Activated CD4-positive, alpha-beta T cell treated with anti-CD3 and anti-CD28 coated beads for 48 hours (primary cell): Measurements from ENCODE around the gene NR1H4.
"Not testable (repeated sequence)": the region's sequence is repeated elsewhere in the genome, so short reads cannot be mapped to it uniquely, and the experiment has no call there.

ENCODE experiments used
- DNase-seq: peaks from one replicate; pipeline ENCODE4 v3.0.0-alpha.2; 2020

Gene NR1H4

DNA sequence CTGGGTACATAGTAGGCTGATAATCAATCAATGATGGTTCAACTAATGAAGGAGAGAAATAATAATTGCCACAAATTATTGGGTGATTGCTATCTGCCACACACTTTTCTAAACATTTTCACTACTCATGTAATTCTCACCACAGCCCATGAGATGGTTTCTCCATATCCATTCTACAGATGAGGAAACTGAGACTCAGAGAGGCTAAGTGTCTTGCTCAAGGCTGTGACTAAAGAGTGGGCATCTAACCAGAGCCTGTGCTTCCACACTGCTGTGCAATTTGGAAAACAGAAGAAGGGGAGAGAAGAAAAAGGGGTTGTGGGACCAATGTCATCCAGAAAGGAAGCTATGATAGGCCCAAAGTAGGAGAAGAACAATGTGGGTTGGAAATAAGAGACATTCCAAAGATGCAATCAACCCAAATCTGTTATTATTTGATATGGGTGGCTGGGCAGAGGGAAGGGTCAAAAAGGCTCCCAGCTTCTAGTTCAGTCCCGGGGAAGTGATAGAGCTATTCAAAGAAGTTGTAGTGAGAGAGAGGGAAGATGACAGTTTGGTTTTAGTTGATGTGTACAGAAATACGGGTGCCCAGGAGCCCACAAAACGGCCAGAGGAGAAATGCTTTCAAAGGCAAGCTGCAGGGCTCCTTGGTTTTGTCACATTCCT lies 483 bp upstream of the NR1H4 start:
- DNase-seq = no peak

DNA sequence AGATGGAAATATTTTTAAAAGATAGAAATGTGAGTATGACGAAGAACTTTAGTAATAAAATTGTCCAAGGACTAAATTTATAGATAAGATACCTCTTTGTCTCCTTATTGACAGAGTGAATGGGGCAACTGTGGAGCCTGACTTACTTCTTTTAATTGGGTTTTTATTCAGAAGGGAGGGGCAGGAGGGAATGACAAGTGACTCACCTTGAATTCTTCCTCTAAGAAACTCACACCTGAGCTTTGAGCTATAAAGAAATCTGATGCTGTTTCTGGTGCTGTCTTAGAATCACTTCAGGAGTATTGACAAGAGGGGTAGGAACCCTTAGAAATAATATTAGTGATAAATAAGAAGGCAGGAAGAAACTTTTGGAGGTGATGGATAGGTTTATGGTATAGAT lies 951 bp downstream of the NR1H4 start:
- DNase-seq = no peak

DNA sequence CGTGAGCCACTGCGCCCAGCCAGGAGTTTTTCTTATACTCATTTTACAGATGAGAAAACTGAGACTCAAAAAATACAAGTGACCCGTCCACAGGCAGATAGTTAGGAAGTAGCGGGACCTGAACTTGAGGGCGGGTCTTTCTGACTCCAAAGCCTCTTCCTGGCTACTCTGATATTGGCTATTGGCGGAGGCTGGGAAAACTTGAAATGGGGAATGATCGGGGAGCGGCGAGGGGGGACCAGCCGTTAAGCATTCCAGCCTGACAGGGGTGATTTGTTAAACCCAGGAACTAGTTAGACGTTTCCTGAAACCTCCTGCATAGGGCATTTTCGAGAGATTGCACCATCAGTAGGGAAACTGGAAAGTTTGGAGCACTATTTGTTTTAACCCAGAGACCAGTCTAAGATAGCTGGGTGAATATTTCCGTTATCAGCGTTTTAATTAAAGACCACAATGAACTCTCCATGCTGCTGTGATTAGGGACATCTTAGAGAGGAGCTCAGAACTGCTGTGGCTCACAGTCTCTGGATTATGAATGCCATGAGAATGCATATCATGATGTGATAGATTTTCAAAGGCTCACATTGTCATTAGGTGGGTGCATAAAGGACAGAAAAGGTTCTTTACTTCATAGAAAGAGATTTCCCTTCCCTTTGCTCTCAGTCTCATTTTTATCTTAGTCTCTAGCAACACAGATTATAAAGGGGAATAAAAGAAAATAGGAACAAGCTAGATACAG lies 2.5 kb downstream of the NR1H4 start:
- no peak for DNase-seq

DNA sequence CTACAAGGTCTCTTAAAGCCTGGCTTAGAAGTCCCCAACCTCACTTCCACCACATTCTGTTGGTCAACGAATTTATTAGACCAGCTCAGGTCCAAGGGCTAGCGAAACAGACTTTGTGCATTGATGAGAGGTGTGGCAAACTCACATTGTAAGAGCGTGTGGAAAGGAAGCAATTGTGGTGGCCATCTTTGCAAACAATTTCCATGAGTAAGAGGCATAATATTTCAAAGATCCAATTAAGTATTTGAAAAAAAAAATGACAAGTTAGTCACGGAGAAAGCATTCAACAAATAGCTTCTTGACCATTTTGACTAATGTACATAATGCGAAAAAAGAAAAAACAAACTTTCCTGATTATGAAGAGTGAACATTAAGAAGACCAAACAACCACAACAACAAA lies 7.4 kb downstream of the NR1H4 start:
- DNase-seq = no peak

DNA sequence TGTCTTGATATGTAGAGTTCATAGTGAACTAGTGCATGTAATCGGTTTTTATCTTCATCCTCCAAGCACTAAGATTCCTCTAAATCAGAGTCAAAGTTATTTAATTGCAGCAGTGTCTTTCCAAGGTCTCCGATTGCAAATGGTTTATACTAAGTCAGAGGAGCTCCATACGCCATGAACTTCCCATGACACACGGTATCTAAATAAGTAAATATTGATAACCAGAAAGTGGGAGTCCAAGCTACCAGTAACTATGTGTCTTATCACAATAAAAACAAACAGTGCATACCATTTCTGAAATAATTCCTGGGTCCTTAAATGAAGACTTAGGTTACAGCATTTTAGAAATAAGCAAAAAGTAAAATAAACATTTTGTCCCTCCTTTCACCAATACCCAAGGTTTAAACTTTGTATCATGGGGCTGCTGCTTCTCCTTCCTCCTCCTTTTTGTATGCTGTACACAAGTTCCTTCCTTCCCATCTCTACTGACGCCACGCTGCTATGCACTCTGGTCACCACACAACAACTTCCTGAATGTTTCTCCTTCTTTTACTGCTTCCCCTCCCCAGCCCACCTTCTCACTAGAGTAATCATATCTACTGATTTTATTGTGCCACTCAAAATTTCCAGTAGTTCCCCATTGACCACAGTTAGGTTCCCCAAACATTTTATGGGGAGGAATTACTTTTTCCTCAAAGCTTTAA lies 10.7 kb downstream of the NR1H4 start:
- no peak for DNase-seq

DNA sequence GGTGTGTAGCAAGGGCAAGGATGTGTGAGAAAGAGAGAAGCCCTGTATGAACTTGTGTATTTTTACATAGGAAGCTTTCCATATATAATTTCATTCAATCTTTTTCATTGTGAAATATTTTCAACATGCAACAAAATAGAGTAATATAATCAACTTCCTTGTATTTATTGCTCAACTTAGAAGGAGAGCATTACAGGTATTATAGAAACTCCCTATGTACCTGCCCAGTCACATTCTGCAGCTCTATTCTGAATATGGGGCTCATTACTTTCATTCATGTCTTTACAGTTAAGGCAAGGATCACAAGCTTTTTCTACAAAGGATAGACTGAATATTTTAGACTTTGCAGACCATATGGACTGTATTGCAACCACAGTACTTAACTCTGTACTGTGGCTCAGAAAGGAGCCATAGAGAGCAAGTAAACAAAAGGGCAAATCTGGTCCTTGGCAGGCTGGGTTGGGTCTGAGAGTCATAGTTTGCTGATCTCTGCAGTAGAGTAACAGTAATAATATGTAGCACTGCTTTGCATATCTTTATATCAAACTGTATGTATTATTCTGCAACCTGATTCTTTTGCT lies 11.3 kb downstream of the NR1H4 start:
- no peak for DNase-seq

DNA sequence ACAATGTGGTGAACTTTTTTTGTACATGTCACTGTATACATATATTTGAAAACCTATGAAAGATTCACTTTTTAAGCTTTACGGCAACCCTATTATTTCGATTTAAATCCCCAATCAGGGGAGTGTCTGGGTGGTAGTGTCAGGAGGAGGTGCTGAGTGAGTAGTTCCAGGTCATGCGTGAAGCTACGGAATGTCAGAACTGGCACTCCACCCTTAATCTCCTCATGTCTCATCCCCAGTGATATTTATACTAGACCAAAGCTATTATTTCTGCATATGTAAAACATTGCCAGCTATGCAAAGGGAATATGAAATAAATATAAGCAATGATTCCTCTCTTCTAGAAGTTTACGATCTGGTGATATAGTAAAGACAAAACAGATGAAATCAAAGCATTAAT lies 12.3 kb downstream of the NR1H4 start:
- DNase-seq = no peak

DNA sequence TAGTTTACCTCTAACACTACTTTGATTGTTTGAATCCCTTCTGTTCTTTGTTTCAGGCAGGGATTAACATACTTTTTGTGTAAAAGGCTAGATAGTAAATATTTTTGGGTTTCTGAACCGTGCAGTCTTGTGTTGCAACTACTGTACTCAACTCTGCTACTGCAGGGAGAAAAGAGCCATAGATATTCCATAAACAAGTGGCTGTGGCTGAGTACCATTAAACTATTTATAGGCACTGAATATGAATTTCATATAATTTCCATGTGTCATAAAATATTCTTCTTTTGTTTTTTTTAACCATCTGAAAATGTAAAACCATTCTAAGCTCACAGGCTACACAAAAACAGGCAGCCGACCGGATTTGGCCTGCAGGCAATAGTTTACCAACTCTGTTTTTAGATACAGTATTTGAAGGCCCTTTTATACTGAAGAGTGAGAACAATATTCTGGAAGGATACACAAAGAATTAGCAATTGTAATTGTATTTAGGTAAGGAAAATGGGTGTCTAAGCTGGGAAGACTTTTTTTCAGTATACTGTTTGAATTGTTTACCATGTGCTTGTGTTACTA lies 15.7 kb downstream of the NR1H4 start:
- no peak for DNase-seq

DNA sequence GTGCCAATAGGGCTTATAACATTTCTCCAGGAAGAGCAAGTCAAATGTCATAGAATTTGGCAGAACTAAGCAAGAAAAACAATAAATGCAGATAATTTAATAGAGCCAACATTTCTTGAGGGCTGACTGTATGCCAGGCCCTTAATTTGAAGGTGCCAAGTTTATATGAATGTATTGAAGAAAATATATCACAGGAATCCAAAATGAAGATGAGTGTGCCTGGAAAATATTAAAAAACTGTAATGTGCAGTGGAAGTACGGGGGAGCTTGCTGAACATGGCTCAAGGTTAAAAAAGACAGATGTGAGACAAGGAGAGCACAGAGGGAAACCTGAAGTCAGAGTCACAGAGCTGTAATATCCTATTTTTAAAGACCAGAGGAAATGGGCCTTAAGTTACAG lies 16.4 kb downstream of the NR1H4 start:
- no peak for DNase-seq

DNA sequence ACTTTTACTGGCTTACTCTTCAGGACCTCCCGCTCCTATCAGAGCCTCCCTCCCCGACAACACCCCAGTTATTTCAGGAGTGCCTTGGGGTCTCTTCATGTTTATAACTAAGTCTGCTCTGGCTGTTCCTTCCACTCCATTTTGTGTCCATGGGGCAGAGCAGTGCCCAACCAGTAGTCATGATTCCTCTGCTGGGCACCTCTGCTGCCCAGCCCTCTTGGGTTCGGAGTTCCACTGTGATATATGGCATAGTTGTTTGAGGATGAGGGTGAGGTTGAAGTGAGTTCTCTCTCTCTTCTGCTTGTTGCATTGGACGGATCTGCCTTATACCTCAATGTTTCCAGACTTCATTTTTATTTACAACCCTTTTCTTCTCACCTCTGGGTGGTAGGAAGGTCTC lies 17.4 kb downstream of the NR1H4 start:
- DNase-seq = no peak

DNA sequence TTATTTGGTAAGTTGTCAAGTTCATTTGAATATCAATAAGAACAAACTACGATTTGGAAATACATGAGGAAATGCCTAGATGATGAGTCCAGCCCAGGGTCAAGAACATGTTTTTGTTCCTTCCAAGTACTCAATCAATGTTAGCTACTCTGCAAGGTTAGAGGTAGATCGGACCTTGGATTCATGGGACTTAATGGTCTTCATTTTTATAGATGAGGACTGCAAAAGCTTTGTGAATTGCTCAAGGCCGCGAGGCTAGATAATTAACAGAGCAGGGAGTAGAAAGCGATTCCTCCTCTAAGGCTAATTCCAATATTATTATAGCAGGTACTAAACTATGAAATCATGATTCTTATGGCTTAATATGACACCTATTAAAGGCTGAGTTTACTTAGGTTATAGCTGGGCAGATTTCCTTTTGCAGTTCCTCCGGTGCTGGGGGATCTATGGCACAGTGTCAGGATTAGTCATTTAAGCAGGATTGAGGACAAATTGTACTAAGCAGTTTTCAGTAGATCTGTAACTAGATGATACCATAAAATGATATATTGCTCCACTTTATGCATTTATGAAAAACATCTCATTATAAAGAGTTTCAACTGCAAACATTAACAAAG lies 19.8 kb downstream of the NR1H4 start:
- DNase-seq = no peak

DNA sequence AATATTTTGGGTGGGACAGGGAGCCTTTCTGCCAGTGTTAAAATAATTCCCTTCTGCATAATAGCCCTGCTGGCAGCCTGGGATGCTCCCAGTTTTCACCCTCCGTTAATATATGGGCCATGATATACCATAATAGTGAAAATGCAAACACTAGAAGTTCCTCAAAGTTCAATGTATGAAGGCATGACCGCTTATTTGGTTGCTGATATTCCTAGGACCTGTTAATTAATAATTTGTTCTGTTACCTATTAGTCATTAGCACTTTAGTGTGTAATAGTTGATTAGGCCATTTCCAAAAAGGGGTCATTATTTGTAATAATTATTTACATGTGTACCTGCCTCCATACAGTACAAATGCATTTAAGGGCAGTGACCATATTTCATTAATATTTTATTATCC lies 20.4 kb downstream of the NR1H4 start:
- no peak for DNase-seq

DNA sequence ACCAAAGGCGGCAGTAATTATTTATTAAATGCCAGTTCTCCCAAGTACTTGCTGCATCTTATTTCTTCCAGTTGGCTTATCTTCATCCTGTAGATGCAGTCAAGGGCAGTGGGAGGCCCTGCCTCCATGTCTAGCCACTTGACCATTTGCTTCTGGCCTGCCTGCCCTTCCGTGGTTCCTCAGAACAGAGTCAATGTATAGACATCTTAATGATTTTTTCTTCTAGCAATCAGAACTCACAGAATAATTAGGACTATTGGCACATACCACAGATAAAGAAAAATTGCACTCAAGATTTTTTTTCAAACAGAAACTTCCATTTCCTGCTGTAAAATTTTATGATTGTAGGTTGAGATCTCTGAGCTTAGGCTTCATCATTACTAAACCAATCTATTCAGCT lies 20.9 kb downstream of the NR1H4 start:
- no peak for DNase-seq

DNA sequence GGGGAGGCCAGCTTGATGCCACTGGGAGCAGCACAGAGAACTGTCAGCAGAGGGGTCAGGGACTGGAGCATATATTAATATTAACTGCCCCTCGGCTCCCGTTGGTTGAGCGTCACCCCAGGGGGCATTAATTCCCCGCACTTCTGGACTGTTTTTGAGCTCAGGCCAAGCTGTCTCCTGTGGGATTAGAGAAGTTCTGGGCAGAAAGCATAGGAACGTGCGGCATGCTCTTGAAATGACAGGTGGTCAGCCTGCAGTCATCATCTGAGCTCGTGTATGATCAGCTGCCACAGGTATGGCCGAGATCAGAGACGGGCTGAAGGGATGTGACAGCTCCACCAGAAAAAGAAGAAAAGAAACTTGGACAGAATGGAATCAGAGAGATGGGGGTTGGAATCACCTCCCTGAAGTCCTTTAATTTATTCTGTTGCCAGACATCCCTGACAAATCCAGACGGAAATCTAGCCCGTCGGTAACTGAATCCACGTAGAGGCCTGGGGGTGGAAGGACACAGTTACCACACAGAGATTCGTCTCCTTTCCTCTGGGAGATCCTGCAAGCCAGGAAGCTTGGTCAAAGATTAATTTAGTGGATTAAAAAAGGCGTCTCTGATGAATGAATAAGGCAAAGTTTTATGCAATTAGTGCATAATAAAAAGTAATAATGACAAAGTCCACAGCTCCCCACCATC lies 23.6 kb downstream of the NR1H4 start:
- DNase-seq = no peak

DNA sequence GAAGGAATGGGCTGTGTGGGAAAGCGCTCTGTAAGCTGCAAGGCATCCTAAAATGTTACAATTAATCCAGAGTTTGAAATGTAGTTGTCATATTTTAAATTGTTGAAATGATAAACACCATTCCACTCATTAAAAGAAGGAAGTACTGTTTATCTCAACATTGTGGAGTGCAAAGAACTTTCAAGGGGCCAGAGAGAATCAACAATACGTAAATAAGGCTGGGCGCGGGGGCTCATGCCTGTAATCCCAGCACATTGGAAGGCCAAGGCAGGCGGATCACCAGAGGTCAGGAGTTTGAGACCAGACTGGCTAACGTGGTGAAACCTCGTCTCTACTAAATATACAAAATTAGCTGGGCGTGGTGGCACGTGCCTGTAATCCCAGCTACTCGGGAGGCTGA lies 24.5 kb downstream of the NR1H4 start:
- DNase-seq = no peak

DNA sequence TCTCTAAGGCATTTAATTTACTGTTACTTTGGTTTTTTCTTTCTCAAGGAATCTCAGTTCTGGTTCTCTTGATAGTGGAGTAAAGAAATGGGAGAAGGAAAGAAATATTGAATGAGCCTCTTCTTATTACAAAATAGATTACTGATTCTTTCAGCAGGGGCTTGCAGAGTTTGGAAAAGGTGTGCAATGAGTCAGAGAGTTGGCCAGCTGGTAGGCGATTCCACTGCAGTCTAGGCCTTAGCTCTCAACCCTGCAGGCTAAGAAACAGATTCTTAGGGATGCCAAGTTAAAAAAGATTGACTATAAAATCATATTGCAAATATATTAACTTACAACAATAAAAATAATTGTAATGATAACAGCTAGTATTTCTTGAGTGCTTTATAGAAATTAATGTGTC lies 25.8 kb downstream of the NR1H4 start:
- no peak for DNase-seq

DNA sequence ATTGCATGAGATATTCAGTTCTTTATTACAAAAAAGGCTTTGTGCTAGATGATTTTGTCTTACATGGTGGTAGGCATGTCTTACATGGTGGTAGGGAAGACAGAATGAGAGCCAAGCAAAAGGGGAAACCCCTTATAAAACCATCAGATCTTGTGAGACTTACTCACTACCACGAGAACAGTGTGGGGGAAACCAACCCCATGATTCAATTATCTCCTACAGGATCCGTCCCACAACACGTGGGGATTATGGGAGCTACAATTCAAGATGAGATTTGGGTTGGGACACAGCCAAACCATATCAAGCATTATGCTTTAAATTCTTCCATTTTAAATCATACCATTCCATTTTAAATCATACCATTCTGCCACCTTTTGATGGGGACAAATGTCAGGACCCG lies 29.1 kb downstream of the NR1H4 start:
- DNase-seq = not testable (repeated sequence)

DNA sequence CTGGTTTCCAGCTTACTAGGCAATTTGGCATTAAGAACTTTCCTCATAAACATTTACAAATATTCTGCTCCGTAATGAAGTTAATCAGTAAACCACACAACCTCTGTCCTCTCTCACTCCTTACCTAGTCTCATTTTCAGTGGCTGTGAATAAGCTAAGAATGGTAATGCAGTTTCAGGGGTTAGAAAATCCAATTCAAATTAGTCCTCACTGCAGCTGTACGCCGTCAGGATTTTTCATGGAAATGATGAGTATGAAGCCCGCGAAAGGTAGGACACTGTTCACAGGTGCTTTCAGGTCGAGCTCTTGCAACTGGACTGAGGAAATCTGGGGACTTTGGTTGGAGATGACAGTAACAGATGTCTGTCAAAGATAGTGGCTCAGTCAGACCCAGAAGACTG lies 29.6 kb downstream of the NR1H4 start:
- no peak for DNase-seq

DNA sequence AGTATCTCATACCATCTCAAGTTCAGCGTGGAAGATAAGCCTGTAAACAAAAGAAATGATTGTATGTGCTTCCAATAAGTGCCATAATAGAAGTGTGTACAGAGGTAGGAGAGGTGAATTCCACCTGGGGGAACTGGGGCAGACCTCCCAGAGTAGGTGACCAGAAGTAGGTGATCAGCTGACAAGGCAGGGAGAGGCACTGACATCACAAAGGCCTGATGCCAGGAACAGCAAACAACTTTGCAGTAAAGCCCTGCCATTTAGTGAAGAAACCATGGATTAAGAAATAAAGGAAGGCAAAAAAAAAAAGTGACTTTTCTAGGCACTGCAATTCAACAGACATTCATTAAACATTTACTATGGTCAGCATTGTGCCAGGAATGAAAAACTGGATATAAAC lies 31.1 kb downstream of the NR1H4 start:
- no peak for DNase-seq

DNA sequence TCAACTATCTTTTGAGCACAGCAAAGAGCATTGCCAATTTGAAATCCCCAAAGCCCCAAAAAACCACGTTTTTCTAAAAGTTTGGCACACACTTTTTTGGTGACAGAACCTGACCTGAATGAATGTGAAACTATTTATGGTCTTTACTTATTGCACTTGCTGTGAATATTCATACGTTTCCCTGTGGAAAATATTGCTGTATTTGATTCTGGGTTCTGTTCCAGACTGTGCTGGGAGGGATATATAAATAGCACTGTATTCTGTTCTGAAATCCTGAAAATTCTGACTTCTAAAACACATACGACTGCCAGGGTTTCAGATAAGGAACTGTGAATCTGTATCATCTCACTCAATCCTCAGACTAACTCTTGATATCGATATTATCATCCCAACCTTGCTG lies 35.1 kb downstream of the NR1H4 start:
- no peak for DNase-seq

DNA sequence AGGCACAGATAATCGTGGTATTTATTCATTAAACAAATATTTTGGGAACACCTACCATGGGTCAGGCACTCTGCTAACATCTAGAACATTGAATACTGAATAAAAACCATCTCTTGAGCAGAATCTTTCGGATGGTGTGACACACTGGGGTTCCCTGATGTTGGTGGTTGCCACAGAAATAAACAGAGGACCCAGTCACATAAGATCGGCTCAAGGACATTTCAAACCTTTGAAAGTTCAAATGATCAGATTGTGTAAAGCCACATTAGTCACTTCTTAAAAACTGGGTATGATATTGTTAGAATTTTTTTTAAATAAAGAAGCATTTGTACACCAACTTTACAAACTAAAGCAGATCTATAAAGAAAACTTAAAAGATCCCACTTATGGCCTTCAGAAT lies 39.0 kb downstream of the NR1H4 start:
- DNase-seq = no peak

DNA sequence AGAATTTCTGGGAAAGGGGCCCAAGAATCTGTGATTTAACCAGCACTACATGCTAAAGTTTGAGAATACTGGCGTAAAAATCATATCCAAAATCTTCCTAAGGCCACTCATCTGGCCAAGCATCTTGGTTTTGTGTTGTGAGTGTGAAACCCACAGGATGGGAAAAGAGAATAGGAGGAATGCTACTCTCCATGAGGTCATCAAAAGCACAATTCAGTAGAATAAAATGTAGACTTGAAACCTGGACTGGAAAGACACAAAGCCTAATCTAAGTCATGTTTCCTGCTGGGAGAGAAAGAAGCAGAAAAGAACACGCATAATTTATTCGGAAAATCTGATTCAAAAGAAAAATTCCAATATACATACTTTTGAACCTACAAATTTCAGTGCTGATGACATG lies 42.3 kb downstream of the NR1H4 start:
- DNase-seq = no peak

DNA sequence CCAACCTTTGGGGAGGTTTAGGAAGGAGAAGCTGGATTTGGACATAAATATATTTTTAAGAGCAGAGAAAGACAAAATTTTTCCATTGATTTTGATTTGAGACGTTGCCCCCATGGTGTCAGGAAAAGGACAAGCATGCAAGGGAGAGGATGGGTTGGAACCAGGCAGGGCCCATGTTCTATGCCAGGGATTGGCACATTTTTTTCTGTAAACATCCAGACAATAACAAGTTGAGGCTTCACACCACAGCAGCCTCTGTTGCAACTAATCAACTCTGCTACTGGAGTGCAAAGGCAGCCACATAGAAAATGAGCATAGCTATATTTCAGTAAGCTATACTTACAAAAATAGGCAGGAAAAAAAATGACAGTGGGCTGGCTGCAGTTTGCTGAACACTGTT lies 44.7 kb downstream of the NR1H4 start:
- no peak for DNase-seq
